A673 (cell line): Measurements from ENCODE around the gene CEP89.

Experiments
- EZH2 ChIP-seq: fragments of 200-600 bp; sonication (generic); IDR thresholded peaks from 2 replicates; pipeline ENCODE4 v1.6.1; 2017; ENCODE audit warnings: borderline replicate concordance, low read depth, mild to moderate bottlenecking, mixed read lengths, antibody characterized with exemption, low read length; ENCODE audit not compliant: poor library complexity, severe bottlenecking
- TF ChIP-seq, protein P1 (sequence below): fragments of 300-800, 200-600 bp; sonication (generic); conservative IDR thresholded peaks from 2 replicates; pipeline ENCODE4 v1.5.1; 2017; ENCODE audit warnings: low read depth, mild to moderate bottlenecking, antibody characterized with exemption, low read length, moderate library complexity, mixed read lengths

DNA sequence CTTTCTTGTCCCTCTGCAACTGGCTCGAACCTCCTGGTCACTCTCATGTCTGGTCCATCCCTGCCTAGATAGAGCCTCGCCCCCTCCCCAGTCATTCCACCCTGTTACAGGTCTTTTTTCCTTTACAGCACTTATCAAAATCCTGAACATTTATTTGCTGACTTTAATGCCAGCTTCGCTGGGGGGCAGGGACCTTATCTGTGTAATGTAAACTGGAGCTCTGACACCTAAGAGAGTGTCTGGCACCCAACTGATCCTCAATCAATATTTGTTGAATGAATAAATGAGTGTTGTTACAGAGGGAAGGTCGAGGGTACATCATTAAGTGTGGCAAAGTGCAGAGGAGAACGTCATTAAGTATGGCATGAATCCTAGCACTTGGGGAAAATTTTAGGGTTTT, 17.0 kb upstream of the CEP89 start:
- TF ChIP-seq, protein P1, sequence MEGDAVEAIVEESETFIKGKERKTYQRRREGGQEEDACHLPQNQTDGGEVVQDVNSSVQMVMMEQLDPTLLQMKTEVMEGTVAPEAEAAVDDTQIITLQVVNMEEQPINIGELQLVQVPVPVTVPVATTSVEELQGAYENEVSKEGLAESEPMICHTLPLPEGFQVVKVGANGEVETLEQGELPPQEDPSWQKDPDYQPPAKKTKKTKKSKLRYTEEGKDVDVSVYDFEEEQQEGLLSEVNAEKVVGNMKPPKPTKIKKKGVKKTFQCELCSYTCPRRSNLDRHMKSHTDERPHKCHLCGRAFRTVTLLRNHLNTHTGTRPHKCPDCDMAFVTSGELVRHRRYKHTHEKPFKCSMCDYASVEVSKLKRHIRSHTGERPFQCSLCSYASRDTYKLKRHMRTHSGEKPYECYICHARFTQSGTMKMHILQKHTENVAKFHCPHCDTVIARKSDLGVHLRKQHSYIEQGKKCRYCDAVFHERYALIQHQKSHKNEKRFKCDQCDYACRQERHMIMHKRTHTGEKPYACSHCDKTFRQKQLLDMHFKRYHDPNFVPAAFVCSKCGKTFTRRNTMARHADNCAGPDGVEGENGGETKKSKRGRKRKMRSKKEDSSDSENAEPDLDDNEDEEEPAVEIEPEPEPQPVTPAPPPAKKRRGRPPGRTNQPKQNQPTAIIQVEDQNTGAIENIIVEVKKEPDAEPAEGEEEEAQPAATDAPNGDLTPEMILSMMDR, result no peak
- no peak for TF ChIP-seq EZH2
